ENCODE measurements around the gene CDPF1. TPM values are rescaled to one million over a fixed set of nuclear protein-coding genes. Genes with fewer than 3 reads are reported as not detected.

Gene CDPF1
- total RNA-seq, 1 experiment from 2014 or later, result 16.3 TPM

DNA sequence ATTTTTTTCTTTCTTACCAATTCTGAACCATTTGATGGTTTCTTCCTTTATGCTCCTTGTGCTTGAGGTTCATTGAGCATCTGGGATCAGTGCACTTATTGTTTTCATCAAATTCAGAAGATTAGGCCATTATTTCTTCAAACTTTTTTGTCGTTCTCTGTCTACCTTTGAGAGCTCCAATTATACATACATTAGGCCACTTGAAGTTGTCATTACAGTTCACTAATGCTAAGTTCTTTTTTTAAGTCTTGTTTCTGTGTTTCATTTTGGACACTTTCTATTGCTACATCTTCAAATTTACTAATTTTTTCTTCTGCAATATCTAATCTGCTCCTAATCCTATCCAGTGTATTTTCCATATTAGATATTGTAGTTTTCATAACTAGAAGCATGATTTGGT, 40.8 kb downstream of the CDPF1 start:
- DNase-seq (ENCODE audit: low read depth, low spot score) (no peak), ATAC-seq (no peak)
- no peaks in the 10 kb centered on the region for H4K20me1 ChIP-seq (ENCODE audit: insufficient read depth)
- ChIA-PET RAD21 (ENCODE audit: low non-redundant PET in 1 of 2, low total read pairs in 2 of 2, uncharacterized antibody in 2 of 2, unreplicated experiment in 2 of 2) (no interaction called here), POLR2A (no interaction called here), CTCF (no interaction called here)
- no peaks in the 10 kb centered on the region for H3K4me1 ChIP-seq (ENCODE audit: control insufficient read depth in 1 of 2, insufficient read depth in 2 of 2, low read length in 2 of 2)
- H3K79me2 ChIP-seq (ENCODE audit: insufficient read depth, low read length), result no peaks in the 10 kb centered on the region
- H3K36me3 ChIP-seq (ENCODE audit: control insufficient read depth in 1 of 2, insufficient read depth in 2 of 2, low read length in 2 of 2), result peaks cover 0 to 4% of the 10 kb centered on the region in 2 experiments; a peak in 1 of 4 replicates
- H3K27me3 ChIP-seq (ENCODE audit: insufficient read depth, low read length), result no peaks in the 10 kb centered on the region
- H3K9ac ChIP-seq (ENCODE audit: low read length), result no peak overlapping the region
- no peaks in the 10 kb centered on the region for H3K9me2 ChIP-seq (ENCODE audit: insufficient read depth)
- intact Hi-C loops (cut with micrococcal nuclease), result no loop called here
- BruUV-seq (replicated peaks), result no TSS peak
- no peak overlapping the region for H3K4me3 ChIP-seq (replicated peaks in 1 of 2; ENCODE audit: low read depth in 1 of 2, low read length in 2 of 2)
- no peak overlapping the region for H3K27ac ChIP-seq (ENCODE audit: low read depth, low read length)
- H2AFZ ChIP-seq (ENCODE audit: low read depth, low read length, poor library complexity, severe bottlenecking), result no peak overlapping the region
- TF ChIP-seq ZBTB33 (IDR thresholded peaks at IDR 0.05; ENCODE audit: extremely low read depth, insufficient replicate concordance, low read length) (no peak), RAD21 (IDR thresholded peaks at IDR 0.05; ENCODE audit: low read depth) (no peak), SIN3A (IDR thresholded peaks at IDR 0.05; ENCODE audit: low read depth) (no peak), POLR2AphosphoS5 (IDR thresholded peaks at IDR 0.05; ENCODE audit: low read depth, low read length) (no peak), POLR2A (IDR thresholded peaks at IDR 0.05; ENCODE audit: borderline replicate concordance, extremely low read depth, insufficient read depth, insufficient read length) (no peak), ZFX (IDR thresholded peaks at IDR 0.05) (no peak), YY1 (IDR thresholded peaks at IDR 0.05; ENCODE audit: extremely low read depth, insufficient replicate concordance, low read depth, low read length) (no peak), CTCF (IDR thresholded peaks at IDR 0.05 in 2 of 3, conservative IDR thresholded peaks at IDR 0.05 in 1 of 3; ENCODE audit: borderline replicate concordance in 1 of 3, insufficient read depth in 1 of 3, low read depth in 2 of 3, low read length in 2 of 3) (no peak), SP1 (IDR thresholded peaks at IDR 0.05; ENCODE audit: low read depth) (no peak), ZNF274 (IDR thresholded peaks at IDR 0.05; ENCODE audit: low read depth, low read length) (no peak)
- TF ChIP-seq, protein P1, sequence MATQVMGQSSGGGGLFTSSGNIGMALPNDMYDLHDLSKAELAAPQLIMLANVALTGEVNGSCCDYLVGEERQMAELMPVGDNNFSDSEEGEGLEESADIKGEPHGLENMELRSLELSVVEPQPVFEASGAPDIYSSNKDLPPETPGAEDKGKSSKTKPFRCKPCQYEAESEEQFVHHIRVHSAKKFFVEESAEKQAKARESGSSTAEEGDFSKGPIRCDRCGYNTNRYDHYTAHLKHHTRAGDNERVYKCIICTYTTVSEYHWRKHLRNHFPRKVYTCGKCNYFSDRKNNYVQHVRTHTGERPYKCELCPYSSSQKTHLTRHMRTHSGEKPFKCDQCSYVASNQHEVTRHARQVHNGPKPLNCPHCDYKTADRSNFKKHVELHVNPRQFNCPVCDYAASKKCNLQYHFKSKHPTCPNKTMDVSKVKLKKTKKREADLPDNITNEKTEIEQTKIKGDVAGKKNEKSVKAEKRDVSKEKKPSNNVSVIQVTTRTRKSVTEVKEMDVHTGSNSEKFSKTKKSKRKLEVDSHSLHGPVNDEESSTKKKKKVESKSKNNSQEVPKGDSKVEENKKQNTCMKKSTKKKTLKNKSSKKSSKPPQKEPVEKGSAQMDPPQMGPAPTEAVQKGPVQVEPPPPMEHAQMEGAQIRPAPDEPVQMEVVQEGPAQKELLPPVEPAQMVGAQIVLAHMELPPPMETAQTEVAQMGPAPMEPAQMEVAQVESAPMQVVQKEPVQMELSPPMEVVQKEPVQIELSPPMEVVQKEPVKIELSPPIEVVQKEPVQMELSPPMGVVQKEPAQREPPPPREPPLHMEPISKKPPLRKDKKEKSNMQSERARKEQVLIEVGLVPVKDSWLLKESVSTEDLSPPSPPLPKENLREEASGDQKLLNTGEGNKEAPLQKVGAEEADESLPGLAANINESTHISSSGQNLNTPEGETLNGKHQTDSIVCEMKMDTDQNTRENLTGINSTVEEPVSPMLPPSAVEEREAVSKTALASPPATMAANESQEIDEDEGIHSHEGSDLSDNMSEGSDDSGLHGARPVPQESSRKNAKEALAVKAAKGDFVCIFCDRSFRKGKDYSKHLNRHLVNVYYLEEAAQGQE (IDR thresholded peaks at IDR 0.05; ENCODE audit: low read depth), result no peak
- peaks cover 8 to 9% of the 10 kb centered on the region in 2 experiments; a peak in 3 of 4 replicates for H3K9me3 ChIP-seq (ENCODE audit: control insufficient read depth in 1 of 2, insufficient read depth in 1 of 2, low read depth in 1 of 2, low read length in 2 of 2)
- H3K4me2 ChIP-seq (ENCODE audit: low read length), result no peak overlapping the region

All from HCT116 (cell line).